ENCODE data around the gene S100G.

The S100G gene

GRCh38 chrX:16651391-16652024 lies 1.6 kb downstream of the S100G start:
- no peak for DNase-seq

- DNase-seq = no peak
These were observed 3.5 kb downstream of the S100G start for GRCh38 chrX:16653424-16653823.

- no peak for DNase-seq
These were observed 4.1 kb downstream of the S100G start for GRCh38 chrX:16654093-16654492.

GRCh38 chrX:16658284-16658683 lies 8.3 kb downstream of the S100G start:
- DNase-seq = no peak

- DNase-seq = no peak
These were observed 9.4 kb downstream of the S100G start for GRCh38 chrX:16659321-16659720.

DNA sequence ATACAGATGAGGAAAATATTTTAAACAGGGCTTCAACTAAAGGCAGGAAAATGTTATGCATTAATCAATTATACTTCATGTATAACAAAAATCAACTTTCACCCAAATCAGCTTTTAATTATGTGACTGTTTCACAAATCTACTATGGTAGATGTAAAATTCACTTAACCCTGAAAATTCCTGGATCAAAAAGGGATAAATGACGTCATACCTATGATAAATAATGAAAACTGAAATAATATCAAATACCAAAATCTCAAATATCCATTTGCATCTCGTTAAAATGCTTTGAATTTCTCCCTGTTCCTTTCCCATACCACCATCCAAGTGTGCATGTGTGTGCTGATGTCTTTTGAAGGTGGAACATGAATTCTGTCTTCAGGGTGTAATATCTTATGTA lies 11.5 kb downstream of the S100G start:
- no peak for DNase-seq

DNA sequence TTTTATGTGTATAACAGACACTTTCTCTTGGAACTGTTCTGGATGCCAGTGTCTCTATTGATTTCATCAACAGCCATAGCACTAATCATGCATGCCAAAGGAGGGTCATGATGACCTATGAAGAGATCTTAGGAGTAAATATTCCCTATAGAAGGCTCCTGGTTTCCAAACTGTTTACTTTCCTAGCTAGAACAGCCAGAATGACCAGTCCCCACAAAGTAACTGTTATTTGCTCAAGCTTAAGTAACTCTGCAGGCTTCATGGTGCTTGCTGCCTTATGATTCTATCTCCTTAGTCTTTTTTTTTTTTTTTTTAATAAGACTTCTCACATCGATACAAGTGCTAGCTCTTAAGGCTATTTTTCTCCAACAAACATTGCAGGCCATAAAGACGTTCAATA lies 12.4 kb downstream of the S100G start:
- DNase-seq = no peak

GRCh38 chrX:16664074-16664473 lies 14.1 kb downstream of the S100G start:
- no peak for DNase-seq

DNA sequence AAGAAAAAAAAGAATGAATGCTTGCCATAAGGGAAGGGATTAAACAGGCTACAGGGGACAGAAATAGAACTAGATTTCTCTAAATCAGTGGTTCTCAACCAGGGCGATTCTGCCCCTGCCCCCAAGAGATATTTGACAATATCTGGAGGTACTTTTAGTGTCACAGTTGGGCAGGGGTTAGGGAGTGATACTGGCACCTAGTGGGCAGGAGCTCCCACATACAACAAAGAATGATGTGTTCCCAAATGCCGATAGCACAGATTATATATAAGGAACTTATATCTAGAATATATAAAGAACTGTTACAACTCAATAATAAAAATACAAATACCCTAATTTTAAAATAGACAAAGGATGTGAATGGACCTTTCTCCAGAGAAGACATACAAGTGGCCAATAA lies 14.7 kb downstream of the S100G start:
- no peak for DNase-seq

DNA sequence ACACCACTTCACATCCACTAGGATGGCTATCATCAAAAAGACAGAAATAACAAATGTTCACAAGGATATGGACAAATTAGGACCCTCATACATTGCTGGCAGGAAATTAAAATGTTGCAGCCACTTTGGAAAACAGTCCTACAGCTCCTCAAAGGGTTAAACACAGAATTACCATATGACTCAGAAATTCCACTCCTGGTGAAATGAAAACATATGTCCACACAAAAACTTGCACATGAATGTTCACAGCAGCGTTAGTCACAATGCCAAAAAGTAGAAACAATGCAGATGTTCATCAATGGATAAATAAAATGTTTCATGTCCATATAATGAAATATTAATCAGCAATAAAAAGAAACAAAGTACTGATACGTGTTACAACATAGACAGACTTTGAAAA lies 15.1 kb downstream of the S100G start:
- DNase-seq = no peak

GRCh38 chrX:16666541-16666940 lies 16.6 kb downstream of the S100G start:
- no peak for DNase-seq

- DNase-seq = no peak
These were observed 21.0 kb downstream of the S100G start for GRCh38 chrX:16671005-16671404.

GRCh38 chrX:16678689-16679088 lies 28.7 kb downstream of the S100G start:
- DNase-seq = no peak

DNA sequence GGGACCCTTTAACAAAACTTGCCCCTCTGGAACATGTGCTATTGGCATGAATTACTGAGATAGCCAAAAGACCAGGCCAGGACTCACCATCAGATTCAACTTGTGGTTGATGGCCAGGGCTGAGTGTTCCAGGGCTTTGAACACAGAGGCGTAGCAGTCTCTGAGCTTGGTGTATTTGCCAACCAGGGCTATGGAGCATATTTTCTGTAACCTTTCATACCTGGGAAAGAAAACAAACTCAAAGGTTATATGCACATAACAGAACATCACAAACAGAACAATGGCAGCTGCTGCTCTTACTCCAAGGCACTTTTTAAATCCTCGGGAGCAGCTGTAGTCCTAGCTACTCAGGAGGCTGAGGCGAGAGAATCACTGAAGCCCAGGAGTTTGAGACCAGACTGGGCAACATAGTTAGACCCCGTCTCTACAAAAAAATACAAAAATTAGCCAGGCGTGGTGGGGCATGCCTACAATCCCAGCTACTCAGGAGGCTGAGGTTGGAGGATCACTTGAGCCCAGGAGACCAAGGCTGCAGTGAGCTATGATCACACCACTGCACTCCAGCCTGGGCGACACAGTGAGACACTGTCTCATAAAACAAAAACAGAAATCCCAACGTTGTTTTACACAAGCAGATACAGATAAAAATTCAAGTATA lies 33.2 kb downstream of the S100G start:
- no peak for DNase-seq

- DNase-seq = no peak
These were observed 37.6 kb downstream of the S100G start for GRCh38 chrX:16687514-16687913.

- DNase-seq = peak; percentile 27
These were observed 45.2 kb downstream of the S100G start for GRCh38 chrX:16695079-16695676.

DNA sequence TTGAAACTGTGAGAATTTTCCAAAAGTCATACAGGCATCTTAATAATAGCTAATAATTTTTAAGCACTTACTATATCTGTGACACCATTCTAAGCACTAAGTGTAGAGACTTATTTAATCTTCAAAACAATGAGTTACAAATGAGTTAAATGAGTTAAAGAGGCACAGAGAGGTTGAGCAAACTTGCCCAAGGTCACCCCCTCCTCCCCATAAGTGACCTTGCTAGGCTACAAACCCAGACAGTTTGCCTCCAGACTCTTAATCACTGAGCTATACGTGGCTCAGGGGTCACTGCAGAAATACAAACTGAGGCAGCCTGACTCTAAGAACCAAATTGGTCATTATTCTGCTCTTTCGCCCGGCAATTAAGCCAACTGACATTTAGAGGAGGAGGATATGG lies 47.0 kb downstream of the S100G start:
- DNase-seq = no peak

- no peak for DNase-seq
These were observed 49.4 kb downstream of the S100G start for GRCh38 chrX:16699389-16699788.

DNA sequence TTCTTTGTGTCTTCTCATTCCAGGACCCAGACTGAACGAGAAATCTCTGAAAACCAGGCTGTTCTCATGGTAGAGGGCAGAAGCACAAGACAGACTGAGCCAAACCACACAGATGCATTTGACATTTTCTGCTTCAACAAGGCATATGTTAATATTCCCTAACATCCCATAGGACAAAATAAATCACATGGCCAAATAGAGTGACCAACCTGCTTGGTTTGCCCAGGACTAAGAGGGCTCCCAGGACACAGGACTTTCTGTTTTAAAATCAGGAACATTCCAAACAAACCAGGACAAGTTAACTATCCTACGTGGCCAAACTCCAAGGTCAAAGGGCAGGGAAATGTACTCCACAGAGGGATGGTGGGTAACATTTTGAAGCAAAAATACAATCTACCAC lies 50.8 kb downstream of the S100G start:
- DNase-seq = no peak

DNA sequence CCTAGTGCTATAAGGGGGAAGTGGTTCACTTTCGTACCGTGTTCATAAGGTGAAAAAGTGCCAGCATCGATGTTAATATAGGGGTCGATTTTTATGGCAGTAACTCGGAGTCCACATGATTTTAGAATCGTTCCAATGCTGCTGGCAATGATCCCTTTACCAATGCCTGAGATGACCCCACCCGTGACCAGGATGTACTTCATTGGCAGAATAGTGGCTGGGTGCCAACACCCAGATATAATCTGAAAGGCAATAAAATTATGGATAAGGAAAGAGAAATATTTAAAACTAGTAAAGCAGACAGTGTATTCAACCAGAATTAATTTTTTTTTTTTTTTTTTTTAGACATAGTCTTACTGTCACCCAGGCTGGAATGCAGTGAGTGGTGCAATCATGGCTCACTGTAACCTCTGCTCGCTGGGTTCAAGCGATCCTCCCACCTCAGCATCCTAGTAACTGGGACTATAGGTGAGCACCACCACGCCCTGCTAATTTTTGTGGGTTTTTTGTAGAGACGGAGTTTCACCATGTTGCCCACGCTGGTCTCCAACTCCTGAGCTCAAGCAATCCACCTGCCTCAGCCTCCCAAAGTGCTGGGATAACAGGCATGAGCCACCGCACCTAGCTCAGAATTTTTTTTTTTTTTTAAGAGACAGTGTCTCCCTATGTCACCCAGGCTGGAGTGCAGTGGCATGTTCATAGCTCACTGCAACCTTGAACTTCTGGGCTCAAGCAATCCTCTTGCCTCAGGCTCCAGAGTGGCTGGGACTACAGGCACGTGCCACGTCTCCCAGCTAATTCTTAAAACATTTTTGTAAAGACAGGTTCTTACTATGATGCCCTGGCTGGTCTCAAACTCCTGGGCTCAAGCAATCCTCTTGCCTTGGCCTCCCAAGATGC lies 53.0 kb downstream of the S100G start:
- DNase-seq = no peak

All from stimulated activated naive CD4-positive, alpha-beta T cell treated with Interleukin-2 at 50 U/mL for 16 hours (primary cell).